ENCODE results near the gene GNAI1. TPM values are rescaled to one million over a fixed set of nuclear protein-coding genes. Genes with fewer than 3 reads are reported as not detected.

Gene GNAI1
- total RNA-seq, 2 donors from 2014 or later: 11.1 to 30.9 TPM

- H3K27me3 ChIP-seq (replicated peaks; ENCODE audit: insufficient read depth): no peaks in the 10 kb centered on the region
- TF ChIP-seq, protein P1, sequence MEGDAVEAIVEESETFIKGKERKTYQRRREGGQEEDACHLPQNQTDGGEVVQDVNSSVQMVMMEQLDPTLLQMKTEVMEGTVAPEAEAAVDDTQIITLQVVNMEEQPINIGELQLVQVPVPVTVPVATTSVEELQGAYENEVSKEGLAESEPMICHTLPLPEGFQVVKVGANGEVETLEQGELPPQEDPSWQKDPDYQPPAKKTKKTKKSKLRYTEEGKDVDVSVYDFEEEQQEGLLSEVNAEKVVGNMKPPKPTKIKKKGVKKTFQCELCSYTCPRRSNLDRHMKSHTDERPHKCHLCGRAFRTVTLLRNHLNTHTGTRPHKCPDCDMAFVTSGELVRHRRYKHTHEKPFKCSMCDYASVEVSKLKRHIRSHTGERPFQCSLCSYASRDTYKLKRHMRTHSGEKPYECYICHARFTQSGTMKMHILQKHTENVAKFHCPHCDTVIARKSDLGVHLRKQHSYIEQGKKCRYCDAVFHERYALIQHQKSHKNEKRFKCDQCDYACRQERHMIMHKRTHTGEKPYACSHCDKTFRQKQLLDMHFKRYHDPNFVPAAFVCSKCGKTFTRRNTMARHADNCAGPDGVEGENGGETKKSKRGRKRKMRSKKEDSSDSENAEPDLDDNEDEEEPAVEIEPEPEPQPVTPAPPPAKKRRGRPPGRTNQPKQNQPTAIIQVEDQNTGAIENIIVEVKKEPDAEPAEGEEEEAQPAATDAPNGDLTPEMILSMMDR (IDR thresholded peaks at IDR 0.05): no peak
- H3K4me3 ChIP-seq: no peak overlapping the region
- ATAC-seq (ENCODE audit: insufficient number of reproducible peaks, low FRiP score, low read depth) (no peak), DNase-seq (ENCODE audit: low spot score) (no peak)
- H3K4me1 ChIP-seq (ENCODE audit: control insufficient read depth in 1 of 2, low read depth in 2 of 2): peaks cover 8 to 20% of the 10 kb centered on the region in 2 donors
- no peak overlapping the region for H3K27ac ChIP-seq
- H3K36me3 ChIP-seq: no peaks in the 10 kb centered on the region
- no peaks in the 10 kb centered on the region for H3K9me3 ChIP-seq
Measured at GRCh38 chr7:80189638-80190037, 55.0 kb downstream of the GNAI1 start.

DNA sequence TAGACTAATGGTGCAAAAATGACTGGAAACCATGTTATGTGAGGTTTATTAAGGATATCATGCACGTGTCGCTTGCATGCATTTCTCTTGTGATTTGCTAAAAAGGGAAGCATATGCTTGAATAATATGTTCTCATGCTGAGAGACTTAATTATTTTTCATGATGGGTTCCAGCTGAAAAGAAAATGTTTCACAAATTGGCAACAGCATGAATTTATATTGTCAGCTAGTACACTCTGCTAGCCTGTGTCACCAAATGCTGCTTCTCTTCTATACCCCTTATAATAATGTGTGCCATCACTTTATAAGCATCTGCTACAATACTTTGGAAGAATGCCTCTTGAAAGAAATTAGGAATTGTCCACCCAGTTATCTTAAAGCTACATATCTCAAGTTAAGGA, 63.0 kb downstream of the GNAI1 start:
- no peaks in the 10 kb centered on the region for H3K36me3 ChIP-seq
- no peak overlapping the region for H3K4me3 ChIP-seq
- ATAC-seq (ENCODE audit: insufficient number of reproducible peaks, low FRiP score, low read depth) (no peak), DNase-seq (ENCODE audit: low spot score) (no peak)
- TF ChIP-seq, protein P1 (IDR thresholded peaks at IDR 0.05): no peak
- H3K9me3 ChIP-seq: no peaks in the 10 kb centered on the region
- H3K27ac ChIP-seq: no peak overlapping the region
- H3K27me3 ChIP-seq (replicated peaks; ENCODE audit: insufficient read depth): no peaks in the 10 kb centered on the region
- H3K4me1 ChIP-seq (ENCODE audit: control insufficient read depth in 1 of 2, low read depth in 2 of 2): peaks cover 0 to 10% of the 10 kb centered on the region in 2 donors

GRCh38 chr7:80199051-80199450, 64.4 kb downstream of the GNAI1 start:
- TF ChIP-seq, protein P1 (IDR thresholded peaks at IDR 0.05): no peak
- no peaks in the 10 kb centered on the region for H3K36me3 ChIP-seq

GRCh38 chr7:80204454-80204853, 69.8 kb downstream of the GNAI1 start:
- Histone ChIP-seq H3K4me1 (ENCODE audit: control insufficient read depth in 1 of 2, low read depth in 2 of 2) (no peaks in the 10 kb centered on the region), H3K27me3 (replicated peaks; ENCODE audit: insufficient read depth) (no peaks in the 10 kb centered on the region), H3K27ac (no peak overlapping the region), H3K9me3 (no peaks in the 10 kb centered on the region), H3K4me3 (no peak overlapping the region), H3K36me3 (no peaks in the 10 kb centered on the region)
- TF ChIP-seq, protein P1 (IDR thresholded peaks at IDR 0.05): no peak
- DNase-seq (ENCODE audit: low spot score) (no peak), ATAC-seq (ENCODE audit: insufficient number of reproducible peaks, low FRiP score, low read depth) (no peak)

More at GRCh38 chr7:80199051-80199450, 64.4 kb downstream of the GNAI1 start:
- Histone ChIP-seq H3K27ac (no peak overlapping the region), H3K27me3 (replicated peaks; ENCODE audit: insufficient read depth) (no peaks in the 10 kb centered on the region), H3K9me3 (no peaks in the 10 kb centered on the region), H3K4me1 (ENCODE audit: control insufficient read depth in 1 of 2, low read depth in 2 of 2) (peaks cover 0 to 10% of the 10 kb centered on the region in 2 donors), H3K4me3 (no peak overlapping the region)
- DNase-seq (ENCODE audit: low spot score): no peak
- no peak for ATAC-seq (ENCODE audit: insufficient number of reproducible peaks, low FRiP score, low read depth)

DNA sequence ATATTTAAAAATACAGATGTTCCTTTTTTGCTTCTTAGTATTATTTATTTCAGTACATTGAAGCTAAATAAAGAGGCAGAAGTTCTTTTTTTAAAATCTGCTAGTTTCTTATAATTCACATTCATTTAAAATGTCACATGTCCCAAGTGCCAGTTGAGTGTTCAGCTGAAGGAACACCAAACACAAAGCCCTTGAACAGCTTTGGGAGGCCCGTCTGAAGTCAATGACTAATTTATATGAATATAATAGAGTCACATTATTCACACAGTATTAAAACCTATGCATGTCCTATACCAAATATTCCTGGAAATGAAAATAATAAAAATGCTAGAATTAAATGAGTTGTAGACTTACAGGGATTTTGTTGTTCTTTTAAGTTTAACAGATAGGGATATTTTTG, 70.3 kb downstream of the GNAI1 start:
- no peak for ATAC-seq (ENCODE audit: insufficient number of reproducible peaks, low FRiP score, low read depth)
- no peaks in the 10 kb centered on the region for H3K36me3 ChIP-seq
- H3K4me1 ChIP-seq (ENCODE audit: control insufficient read depth in 1 of 2, low read depth in 2 of 2): no peaks in the 10 kb centered on the region

More for the DNA sequence above, 70.3 kb downstream of the GNAI1 start:
- H3K4me3 ChIP-seq: no peak overlapping the region
- no peak overlapping the region for H3K27ac ChIP-seq
- no peaks in the 10 kb centered on the region for H3K9me3 ChIP-seq
- no peaks in the 10 kb centered on the region for H3K27me3 ChIP-seq (replicated peaks; ENCODE audit: insufficient read depth)
- no peak for DNase-seq (ENCODE audit: low spot score)
- TF ChIP-seq, protein P1 (IDR thresholded peaks at IDR 0.05): no peak
